Measurements from ENCODE around the gene RFTN1. TPM values are rescaled to one million over a fixed set of nuclear protein-coding genes. Genes with fewer than 3 reads are reported as not detected.

The RFTN1 gene
- total and polyA plus RNA-seq, 2 experiments from 2014 or later: 3.3 to 7.2 TPM

- no peak for DNase-seq (ENCODE audit: low spot score)
- no peaks in the 10 kb centered on the region for H3K36me3 Mint-ChIP-seq (ENCODE audit: low read depth)
- peaks cover 13% of the 10 kb centered on the region for H3K27me3 Mint-ChIP-seq (ENCODE audit: insufficient read depth, low read depth, poor library complexity)
- Histone ChIP-seq H3K4me1 (ENCODE audit: insufficient read depth) (peaks cover 11% of the 10 kb centered on the region), H2AFZ (no peak overlapping the region), H3K27me3 (ENCODE audit: insufficient read depth) (no peaks in the 10 kb centered on the region), H3K4me3 (no peak overlapping the region), H3K79me2 (replicated peaks; ENCODE audit: insufficient read depth) (no peaks in the 10 kb centered on the region), H3K4me2 (no peak overlapping the region), H3F3A (replicated peaks; ENCODE audit: low read depth) (no peaks in the 10 kb centered on the region), H4K20me1 (replicated peaks; ENCODE audit: insufficient read depth) (no peaks in the 10 kb centered on the region), H3K9me2 (ENCODE audit: insufficient read depth) (peaks cover 15% of the 10 kb centered on the region; the same call in 1 of the 2 replicates), H3K27ac (ENCODE audit: low read depth) (no peak overlapping the region), H3K36me3 (ENCODE audit: insufficient read depth) (0 out of 2 replicates have a peak, but pooled peaks cover 2% of the 10 kb centered on the region)
- TF ChIP-seq STAT1 (IDR thresholded peaks at IDR 0.05; ENCODE audit: unreplicated experiment) (no peak), ZNF114 (CRISPR knock-in tag; IDR thresholded peaks at IDR 0.05) (no peak), ZNF331 (CRISPR knock-in tag; IDR thresholded peaks at IDR 0.05; ENCODE audit: low read depth) (no peak), REST (IDR thresholded peaks at IDR 0.05; ENCODE audit: unreplicated experiment) (no peak), CREB1 (CRISPR knock-in tag; IDR thresholded peaks at IDR 0.05; ENCODE audit: low read depth) (no peak), ZNF462 (CRISPR knock-in tag; IDR thresholded peaks at IDR 0.05) (no peak), POLR2AphosphoS5 (IDR thresholded peaks at IDR 0.05; ENCODE audit: low read depth) (no peak), EZH2phosphoT487 (IDR thresholded peaks at IDR 0.05; ENCODE audit: unreplicated experiment) (no peak), CTCF (conservative IDR thresholded peaks at IDR 0.05; ENCODE audit: low read depth in 2 of 2) (no peak), NANOG (IDR thresholded peaks at IDR 0.05; ENCODE audit: borderline replicate concordance) (no peak), EZH2 (IDR thresholded peaks at IDR 0.05; ENCODE audit: low read depth, unreplicated experiment) (no peak), ETS1 (IDR thresholded peaks at IDR 0.05) (no peak), JUNB (IDR thresholded peaks at IDR 0.05; ENCODE audit: unreplicated experiment) (no peak)
- no peak for ATAC-seq
- H3K27ac Mint-ChIP-seq: no peak overlapping the region
- H3K4me3 Mint-ChIP-seq: no peak overlapping the region
- no peaks in the 10 kb centered on the region for H3K9me3 Mint-ChIP-seq
- H3K4me1 Mint-ChIP-seq: peaks cover 12% of the 10 kb centered on the region; the same call in 2 of the 3 replicates
Observed at GRCh38 chr3:16529264-16529663, 15.8 kb upstream of the RFTN1 start.

Data from GM23338 (cell line).